Right forelimb (tissue), 1 donor: ENCODE results near the gene SRPK2.
"Not testable (repeated sequence)": the region's sequence is repeated elsewhere in the genome, so short reads cannot be mapped to it uniquely, and the experiment has no call there.

Experiments used
- DNase-seq: peaks from one replicate; pipeline ENCODE4 v3.0.0-alpha.2; 2018

The SRPK2 gene

DNA sequence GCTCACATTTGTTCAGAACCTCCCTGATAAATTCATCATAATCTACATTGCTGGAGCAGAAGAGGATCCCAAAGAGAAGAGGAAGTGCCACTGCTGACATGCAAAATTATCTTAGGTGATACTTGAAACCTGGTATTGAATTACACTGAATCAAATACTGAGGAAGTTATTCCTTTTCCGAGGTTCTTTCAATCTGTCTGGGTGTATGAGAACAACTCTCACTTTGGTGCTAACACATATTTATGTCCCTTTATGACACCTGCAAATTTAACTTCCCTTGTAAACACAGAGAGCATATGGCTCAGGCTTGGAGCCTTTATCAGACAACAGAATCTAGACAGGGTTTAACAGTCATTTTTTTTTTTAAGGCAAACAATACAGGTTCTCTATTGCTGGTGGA lies 131.4 kb downstream of the SRPK2 start:
- no peak for DNase-seq

DNA sequence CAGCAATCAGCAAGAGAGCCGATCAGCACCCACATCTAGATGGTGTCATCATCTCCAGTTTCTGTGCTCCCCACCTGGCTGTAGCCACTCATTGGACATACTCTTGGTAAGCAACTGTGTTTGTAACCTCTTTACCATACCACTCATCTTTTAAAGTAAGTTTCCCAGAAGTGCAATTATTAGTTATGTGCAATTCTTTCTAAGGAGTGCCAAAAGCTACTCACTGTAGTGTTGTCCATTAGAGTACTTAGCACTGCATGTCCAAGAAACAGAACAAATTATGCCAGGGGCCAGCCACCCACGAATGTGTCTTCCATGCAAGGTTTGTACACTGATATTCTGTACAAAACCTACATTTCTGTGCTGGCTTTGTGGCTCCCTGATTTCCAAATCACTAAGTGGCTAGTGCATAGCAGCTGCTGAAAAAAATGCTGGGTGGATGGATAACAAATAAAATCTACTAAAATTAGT lies 131.9 kb downstream of the SRPK2 start:
- DNase-seq: no peak

DNA sequence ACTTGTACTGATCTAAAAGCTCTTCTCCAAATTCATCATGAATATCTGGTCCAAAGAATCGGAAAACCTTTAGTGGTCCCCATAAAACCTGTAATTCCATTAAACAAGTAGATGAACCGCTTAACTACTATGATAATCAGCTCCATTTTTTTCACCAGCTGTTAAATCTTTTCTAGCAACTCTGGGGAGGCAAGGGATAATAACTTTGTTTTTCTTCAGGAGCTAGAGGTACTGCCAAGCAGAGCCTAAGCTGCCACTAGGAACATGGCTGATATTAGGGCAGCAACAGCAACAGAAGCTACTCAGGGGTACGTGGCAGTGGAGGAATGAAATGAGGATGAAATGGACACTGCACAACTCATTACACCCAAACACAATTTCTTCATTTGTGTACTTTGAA lies 138.0 kb downstream of the SRPK2 start:
- DNase-seq: no peak

DNA sequence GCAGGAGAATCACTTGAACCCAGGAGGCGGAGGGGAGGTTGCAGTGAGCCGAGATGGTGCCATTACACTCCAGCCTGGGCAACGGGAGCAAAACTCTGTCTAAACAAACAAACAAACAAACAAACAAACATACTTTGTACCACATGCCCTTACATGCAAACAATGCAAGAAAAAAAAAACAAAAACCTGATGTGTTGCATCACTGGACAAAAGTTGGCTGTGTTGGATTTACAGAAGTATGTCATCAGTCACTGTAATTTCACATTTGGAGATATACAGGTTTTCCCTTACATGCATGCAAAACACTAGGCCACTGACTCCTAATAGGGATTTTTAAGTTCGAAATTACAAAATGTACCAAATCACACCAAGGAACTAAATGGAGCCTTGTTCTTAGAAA lies 138.5 kb downstream of the SRPK2 start:
- DNase-seq: no peak

DNA sequence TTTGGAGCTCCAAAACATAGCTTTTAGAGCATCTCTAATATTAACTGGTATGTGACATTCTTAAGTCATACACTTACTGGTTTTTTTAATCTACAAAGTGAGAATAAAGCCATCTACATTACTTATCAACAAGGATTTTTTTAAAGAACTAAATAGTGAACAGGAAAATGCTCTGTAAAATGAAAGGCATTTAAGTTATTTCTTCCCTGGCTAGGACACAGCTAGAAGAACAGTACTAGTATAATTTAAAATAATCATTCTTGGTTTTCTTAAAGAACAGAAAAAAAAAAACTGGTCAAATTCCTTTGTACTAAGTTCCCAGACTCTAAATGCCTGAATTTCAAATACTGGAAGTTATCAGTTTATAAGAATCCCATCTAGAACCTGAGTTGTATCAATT lies 139.5 kb downstream of the SRPK2 start:
- no peak for DNase-seq

DNA sequence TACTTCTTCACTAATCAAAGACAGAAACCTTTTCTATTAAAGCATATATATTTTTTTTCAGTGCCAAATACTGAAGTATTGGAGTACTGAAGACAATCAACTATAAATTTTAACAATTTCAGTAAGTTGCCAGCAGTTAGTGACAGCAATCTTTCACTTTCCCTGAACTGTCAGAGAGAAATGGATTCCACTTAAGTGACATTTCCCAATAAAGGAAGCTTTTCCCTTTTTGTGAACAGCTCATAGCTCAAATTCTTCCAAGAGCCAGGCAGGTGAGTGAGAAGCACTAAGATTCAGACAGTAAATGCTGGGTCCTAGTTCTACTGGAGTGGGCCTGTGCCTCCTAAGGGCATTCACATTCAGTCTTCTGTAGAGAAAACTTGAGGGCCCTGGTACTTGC lies 142.0 kb downstream of the SRPK2 start:
- DNase-seq: no peak

DNA sequence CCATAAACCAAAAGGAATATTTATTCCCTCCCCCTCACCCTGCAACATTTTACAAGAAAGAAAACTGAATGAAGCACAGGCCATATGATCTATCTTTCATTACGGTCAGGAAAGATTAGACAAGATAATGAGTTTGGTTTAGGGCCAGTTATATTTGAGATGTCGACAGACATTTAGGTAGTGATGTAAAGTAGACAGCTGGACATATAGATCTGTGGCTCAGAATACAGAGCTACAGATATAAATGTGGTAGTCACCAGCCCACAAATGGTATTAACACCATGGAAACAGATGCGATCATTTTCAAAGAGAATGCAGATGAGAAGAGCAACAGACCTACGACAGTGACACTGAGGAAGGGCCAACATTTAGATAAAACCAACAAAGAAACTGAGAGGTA lies 142.5 kb downstream of the SRPK2 start:
- DNase-seq: no peak

DNA sequence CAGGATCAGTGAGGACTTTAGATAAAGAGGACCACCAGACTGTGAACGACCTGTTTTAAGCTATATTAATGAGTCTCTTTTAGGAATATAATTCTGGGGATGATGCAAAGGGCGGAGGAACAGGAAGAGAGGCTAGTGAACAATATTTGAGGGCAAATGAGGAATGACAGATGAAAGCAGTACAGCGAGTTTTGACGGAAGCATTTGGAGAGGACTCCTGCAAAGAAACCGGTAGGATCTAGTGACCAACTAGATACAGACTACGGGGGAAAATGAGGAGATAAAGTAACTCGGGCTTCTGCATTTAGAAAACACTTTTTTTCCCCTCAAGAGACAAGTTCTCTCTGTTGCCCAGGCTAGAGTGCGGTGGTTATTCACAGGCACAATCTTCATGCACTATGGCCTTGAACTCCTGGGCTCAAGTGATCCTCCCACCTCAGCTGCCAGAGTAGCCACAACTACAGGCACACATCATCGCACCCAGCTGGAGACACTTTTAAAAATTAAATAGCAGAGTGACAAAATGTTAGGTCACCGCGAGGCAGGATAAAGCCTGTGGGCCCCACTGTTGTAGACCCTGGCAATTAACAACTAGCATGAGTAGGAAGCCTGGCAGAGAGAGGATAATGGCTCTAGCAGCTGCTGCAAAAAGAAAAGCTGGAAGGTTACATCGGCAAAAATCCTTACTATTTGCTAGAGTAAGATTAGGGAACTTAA lies 143.2 kb downstream of the SRPK2 start:
- DNase-seq: peak; percentile 58

DNA sequence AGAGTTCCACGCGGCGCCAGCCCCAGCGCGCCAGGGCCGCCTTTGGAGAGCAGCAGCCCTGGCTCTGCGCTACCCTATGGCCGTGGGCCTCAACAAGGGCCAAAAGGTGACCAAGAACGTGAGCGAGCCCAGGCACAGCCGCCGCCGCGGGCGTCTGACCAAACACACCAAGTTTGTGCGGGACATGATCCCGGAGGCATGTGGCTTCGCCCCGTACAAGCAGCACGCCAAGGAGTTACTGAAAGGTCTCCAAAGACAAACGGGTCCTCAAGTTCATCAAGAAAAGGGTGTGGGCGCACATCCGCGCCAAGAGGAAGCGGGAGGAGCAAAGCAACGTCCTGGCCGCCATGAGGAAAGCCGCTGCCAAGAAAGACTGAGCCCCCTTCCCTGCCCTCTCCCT lies 144.1 kb downstream of the SRPK2 start:
- DNase-seq: no peak

DNA sequence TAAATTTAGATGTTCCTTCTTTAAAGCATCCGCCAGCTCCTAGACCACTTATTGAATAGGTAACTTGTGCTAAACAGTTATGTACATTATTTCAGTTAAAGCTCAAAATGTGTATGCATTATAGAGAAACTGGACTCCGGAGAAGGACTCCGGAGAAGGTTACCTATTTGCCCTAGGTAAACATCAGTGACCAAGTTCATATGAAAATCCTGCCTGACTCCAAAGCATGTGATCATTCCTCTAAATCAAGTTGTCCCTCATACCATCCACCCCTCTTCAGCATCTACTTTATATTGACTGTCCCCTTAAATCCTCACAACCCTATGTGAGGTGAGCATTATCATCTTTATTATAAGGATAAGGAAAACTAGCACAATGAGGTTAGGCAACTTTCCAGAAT lies 147.5 kb downstream of the SRPK2 start:
- DNase-seq: no peak

DNA sequence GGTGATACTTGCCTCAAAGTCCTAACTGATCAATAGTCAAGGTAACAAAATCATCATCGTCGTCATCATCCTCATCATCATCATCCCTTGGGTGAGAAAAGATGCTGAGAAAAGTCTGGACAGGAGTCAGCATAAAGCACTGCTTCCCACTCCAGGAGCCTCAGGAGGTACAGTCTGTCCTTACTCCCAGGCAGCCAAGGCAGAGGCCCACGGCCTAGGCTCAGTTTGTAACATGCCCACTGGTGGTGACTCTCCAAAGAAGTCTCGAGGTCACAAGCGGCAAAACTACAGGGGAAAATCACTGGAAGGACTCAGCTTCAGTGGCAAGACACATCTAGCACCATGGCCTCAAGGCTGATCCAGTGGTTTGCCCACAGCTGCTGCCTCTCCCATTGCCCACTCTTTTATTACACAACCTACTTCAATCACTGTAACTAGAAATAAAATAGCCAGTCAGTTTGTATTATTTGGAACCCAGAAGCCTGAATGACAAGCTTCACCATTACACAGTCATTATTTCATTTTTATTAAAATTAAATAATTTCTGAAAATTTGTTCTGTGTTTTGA lies 150.4 kb downstream of the SRPK2 start:
- no peak for DNase-seq

DNA sequence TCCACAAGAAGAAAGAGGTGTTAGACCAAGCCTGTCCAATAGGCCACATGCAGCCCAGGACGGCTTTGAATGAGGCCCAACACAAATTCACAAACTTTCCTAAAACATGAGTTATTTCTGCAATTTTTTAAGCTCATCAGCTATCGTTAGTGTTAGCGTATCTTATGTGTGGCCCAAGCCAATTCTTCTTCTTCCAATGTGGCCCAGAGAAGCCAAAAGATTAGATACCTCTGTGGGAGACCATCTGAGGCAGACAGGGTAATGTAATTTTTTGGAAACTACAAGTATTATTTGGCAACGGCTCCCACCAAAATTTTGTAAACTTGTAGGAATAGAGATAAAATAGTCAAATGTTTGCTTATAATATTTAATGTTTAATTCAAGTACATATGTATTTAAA lies 153.8 kb downstream of the SRPK2 start:
- DNase-seq: no peak

DNA sequence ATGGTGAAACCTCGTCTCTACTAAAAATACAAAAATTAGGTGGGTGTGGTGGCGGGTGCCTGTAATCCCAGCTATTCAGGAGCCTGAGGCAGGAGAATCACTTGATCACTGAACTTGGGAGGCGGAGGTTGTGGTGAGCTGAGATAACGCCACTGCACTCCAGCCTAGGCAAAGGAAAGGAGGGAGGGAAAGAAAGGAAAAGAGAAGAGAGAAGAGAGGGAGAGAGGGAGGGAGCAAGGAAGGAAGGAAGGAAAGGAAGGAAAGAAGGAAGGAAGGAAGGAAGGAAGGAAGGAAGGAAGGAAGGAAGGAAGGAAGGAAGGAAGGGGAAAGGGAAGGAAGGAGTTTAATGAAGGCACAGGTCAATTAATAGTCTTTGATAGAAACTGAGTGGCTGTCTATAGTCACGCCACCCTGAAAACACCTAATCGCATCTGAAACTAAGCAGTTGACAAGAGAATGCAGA lies 155.9 kb downstream of the SRPK2 start:
- DNase-seq: not testable (repeated sequence)

DNA sequence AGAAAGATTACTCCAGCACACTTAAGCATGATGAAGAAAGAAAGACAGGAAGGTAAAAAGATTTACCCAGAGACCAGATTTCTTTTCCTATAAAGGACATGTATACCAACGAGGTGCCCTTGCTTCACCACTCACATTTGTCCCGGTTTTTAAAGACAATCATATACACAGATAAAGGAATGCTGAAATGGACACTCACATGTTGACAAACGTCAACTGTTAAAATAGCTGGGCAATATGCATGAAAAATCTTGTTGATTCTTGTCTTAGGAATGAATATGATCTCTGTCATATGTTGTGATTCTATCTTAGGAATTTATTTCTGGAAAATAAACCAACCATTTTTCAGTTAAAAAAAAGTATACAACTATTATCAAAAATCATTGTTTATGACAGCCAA lies 158.2 kb downstream of the SRPK2 start:
- no peak for DNase-seq

DNA sequence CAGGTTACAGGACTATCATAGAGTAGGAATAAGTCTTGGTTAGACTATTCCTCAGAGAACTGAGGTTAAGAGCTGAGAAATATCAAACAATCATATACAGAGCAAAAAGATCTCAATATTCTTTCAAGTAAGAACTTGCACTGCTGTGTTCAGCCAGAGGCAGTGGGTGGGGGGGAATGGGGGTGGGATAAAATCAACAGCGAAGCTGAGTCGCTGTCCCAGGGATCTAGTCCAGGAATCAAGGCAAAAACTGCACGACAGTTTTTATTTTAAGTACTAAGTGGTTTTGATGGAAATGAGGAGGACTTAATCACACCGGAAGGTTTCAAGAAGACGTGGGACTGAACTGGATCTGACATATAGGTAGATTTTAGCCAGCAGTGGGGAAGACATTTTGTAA lies 159.1 kb downstream of the SRPK2 start:
- no peak for DNase-seq

DNA sequence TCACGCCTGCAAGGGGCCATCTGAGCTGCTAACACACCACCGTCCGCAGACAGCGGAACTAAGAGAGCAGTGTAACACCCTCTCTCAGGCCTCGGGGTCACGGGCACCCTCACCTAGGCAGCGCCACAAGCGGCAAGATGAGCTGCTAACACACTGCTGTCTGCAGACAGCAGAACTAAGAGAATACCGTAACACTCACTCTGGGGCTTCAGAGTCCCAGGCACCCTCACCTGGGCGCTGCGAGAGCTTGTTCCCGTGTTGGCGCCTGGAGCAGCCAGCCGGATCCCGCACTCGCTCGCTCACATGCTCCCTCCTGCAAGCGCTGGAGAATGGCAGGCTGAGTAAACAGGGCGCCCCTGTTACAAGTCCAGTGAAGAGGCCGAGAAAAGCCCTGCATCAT lies 160.2 kb downstream of the SRPK2 start:
- DNase-seq: no peak

DNA sequence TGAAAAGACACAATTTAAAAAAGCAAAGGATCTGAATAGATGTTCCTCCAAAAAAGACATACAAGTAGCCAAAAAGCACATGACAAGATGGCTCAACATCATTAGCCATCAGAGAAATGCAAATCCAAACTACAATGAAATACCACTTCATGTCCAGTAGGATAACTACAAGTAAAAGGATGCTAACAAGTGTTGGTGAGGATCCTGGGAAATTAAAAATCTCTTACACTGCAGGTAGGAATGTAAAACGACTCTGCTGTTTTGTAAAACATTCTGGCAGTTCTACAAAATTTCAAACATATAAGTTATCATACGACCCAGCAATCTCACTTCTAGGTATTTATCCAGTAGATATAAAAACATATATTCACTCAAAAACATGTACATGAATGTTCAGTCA lies 161.3 kb downstream of the SRPK2 start:
- DNase-seq: no peak

DNA sequence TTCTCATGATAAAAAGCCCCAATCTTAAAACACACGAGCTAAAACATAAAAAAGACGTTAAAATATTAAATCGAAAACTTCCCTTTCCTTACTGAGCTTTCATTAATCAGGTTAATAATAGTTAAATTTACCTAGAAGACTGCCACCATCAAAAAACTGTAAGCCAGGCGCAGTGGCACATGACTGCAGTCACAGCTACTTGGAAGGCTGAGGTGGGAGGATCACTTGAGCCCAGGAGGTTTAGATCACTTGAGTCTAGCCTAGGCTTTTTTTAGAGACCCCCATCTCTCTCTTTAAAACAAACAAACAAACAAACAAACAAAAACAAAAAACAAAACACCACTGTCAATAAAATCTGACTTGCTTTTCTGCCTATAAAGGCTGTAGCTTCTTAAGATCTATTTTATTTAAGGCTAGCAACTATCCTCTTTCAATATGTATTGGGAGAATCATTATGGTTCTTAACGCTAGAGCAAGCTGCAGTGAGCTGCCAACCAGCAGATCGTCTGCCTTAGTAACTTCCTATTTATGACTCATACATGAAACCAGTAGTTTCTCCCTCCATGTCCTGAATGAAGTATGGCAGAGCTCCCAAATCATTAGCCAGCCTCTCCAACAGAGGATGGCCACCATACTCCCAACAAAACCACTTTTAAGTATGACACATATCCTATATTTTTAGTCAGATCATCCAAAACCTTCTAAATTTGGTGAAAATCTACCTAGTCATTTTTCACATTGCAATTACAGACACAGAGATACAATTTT lies 163.7 kb downstream of the SRPK2 start:
- DNase-seq: no peak

DNA sequence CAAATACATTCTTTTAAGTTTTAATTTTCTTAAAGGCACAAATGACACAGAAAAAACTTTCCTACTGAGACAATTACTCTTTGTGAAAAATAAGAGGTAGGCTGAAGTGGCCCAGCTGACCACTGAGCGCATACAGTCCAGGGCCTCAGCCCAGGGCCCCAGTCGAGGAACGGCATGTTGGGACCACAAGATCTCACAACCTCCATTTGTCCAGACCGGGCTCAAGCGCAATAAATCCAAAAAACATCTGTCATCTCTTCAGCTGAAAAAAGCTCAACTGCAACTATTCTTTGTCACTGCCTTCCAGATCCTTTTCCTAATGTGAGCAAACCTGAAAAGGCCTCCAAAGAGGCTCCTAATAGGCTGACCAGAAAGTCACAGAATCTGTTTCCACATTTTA lies 165.8 kb downstream of the SRPK2 start:
- DNase-seq: no peak

DNA sequence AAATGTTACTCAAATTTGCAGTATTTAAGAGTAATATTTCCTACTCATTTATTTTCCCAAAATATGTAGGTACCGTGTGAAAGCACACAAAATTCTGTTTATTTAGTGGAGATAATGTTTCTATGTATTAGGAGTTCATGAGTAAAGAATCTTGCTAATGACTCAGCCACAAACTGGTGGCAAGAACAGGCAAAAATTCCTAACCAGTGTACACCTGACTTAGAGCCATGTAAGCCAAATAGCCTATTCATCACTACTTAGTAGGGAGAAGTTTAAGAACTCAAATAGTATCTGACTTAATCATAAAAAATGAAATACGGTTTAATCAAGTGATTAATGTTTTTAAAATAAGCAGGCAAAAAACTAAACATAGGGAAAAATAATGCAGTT lies 169.0 kb downstream of the SRPK2 start:
- DNase-seq: no peak

DNA sequence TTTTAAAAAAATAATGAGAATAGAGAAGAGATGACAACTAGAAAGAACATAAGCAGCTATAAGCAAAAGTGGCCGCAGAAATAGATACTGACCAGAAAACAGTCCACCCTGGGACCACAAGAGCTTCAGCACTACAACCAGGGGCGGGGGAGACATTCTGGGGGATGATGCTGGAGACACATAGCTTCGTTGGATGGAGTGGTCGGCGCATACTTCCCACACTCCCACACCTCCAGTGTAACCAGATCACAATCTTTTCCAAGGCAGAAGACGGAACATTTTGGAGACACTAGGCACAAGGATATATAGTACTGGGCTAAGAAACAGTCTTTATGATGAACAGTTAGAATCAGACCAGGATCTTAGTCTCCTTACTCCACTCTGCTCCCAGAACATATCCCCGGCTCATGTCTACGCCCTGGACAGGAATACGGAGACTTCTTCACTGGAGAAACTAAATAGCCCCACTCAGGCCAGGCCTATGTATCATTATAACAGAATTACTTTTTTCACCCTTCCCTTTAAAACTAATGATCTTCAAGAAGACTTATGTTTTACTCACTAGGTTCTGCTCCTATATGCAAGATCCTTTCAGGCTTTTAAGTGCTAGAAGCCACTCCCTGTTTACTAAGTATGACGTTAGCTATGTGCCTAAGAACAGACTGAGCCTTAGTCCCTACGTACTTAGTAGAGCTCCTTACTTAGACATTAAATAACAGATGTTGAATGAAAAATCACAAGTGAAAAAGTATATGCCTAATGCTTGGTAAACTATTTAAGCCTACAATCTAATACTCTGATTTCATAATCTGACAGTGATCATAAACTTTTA lies 169.6 kb downstream of the SRPK2 start:
- no peak for DNase-seq

DNA sequence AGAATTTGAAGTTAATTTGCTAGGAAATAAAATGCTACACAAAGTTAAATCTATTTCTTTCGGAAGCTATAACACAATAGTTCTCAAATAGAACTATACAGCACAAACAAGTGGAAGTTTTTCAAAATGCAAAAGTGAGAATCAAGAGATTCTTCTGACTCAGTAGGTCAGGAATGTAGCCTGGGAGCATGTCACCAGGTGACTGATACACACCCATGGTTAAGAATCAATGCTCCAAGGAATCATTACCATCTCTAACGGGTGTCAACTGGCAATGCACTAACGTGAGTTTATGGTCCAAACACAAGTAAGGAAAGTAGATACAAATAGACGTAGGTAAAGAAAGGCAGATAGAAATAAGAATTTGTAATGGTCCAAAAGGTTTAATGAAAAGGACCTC lies 170.5 kb downstream of the SRPK2 start:
- no peak for DNase-seq

DNA sequence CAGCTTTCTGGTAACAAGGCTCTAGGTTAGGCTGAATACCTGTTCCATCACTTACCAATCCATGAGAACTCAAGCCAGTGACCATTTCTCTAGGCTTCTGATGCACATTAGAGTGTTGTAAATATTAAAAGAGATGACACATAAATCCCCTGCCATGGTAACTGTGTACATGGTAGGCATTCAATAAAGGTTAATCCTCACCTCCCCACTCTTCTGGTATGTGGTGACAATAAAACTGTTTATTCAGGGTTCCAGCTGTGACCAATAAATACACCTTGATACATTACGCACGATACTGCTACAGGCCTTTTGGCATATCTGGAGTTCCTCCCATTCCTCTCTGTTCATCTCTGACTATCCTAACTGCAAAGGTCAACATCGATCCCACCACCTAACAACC lies 171.9 kb downstream of the SRPK2 start:
- DNase-seq: no peak
